ENCODE data around the gene RUFY1. TPM values are rescaled to one million over a fixed set of nuclear protein-coding genes. Genes with fewer than 3 reads are reported as not detected.
A peak's percentile ranks its signal among the peaks of the same experiment; 100 is the strongest.
"Not testable (repeated sequence)": the region's sequence is repeated elsewhere in the genome, so short reads cannot be mapped to it uniquely, and the experiment has no call there.

RUFY1 gene
- total and polyA plus RNA-seq, 10 of the 15 experiments (the other 5 are each of a cell fraction or from before 2014, with no cell fraction given), result 5.7 to 36.3 (median 24.5) TPM

DNA sequence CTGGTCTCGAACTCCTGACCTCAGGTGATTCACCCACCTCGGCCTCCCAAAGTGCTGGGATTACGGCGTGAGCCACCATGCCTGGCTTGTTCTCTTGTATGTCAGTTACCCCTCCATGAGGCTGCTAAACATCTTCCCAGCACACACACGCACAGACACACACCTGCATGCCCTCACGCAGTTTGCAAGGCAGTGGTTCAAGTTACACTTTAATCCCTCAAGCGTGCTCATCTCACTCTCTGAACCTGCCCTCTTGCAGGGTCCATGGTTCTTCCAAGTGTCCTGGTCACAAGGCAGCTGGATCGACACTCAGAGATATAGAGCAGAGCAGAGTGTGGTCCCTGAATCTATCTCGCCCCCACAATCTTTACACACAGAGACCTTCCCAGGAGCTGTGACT, 34.1 kb upstream of the RUFY1 start:
- no peaks in the 10 kb centered on the region for H3K9me3 ChIP-seq (replicated peaks; ENCODE audit: control insufficient read depth, insufficient read depth, low read length)
- ChIA-PET SMC1A (ENCODE audit: uncharacterized antibody, unreplicated experiment) (no interaction called here), RAD21 (ENCODE audit: unreplicated experiment) (no interaction called here), CTCF (no interaction called here), POLR2A (no interaction called here)
- intact Hi-C loops (cut with micrococcal nuclease; ENCODE audit: unreplicated experiment), result no loop called here
- BruUV-seq (replicated peaks), result no TSS peak
- no peak overlapping the region for H3K27ac ChIP-seq (ENCODE audit: control insufficient read depth, insufficient read depth)
- 64% methylated on average over 9 of the region's 9 CpGs for WGBS (ENCODE audit: insufficient coverage, insufficient replicate concordance, low lambda C conversion rate, missing lambda C conversion rate)
- no peak overlapping the region for H3K4me2 ChIP-seq (ENCODE audit: control insufficient read depth, insufficient read depth)
- H3K9ac ChIP-seq (ENCODE audit: control insufficient read depth, insufficient read depth, low read length), result no peak overlapping the region
- ATAC-seq, result no peak
- no peak for FAIRE-seq
- TF ChIP-seq SIN3A (IDR thresholded peaks at IDR 0.05; ENCODE audit: low read depth, low read length) (no peak), CBFB (IDR thresholded peaks at IDR 0.05; ENCODE audit: low read depth) (no peak), YBX1 (IDR thresholded peaks at IDR 0.05) (no peak)
- TF ChIP-seq, protein P1, sequence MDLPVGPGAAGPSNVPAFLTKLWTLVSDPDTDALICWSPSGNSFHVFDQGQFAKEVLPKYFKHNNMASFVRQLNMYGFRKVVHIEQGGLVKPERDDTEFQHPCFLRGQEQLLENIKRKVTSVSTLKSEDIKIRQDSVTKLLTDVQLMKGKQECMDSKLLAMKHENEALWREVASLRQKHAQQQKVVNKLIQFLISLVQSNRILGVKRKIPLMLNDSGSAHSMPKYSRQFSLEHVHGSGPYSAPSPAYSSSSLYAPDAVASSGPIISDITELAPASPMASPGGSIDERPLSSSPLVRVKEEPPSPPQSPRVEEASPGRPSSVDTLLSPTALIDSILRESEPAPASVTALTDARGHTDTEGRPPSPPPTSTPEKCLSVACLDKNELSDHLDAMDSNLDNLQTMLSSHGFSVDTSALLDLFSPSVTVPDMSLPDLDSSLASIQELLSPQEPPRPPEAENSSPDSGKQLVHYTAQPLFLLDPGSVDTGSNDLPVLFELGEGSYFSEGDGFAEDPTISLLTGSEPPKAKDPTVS (IDR thresholded peaks at IDR 0.05; ENCODE audit: low read depth, low read length), result no peak
- TF ChIP-seq, protein P2, sequence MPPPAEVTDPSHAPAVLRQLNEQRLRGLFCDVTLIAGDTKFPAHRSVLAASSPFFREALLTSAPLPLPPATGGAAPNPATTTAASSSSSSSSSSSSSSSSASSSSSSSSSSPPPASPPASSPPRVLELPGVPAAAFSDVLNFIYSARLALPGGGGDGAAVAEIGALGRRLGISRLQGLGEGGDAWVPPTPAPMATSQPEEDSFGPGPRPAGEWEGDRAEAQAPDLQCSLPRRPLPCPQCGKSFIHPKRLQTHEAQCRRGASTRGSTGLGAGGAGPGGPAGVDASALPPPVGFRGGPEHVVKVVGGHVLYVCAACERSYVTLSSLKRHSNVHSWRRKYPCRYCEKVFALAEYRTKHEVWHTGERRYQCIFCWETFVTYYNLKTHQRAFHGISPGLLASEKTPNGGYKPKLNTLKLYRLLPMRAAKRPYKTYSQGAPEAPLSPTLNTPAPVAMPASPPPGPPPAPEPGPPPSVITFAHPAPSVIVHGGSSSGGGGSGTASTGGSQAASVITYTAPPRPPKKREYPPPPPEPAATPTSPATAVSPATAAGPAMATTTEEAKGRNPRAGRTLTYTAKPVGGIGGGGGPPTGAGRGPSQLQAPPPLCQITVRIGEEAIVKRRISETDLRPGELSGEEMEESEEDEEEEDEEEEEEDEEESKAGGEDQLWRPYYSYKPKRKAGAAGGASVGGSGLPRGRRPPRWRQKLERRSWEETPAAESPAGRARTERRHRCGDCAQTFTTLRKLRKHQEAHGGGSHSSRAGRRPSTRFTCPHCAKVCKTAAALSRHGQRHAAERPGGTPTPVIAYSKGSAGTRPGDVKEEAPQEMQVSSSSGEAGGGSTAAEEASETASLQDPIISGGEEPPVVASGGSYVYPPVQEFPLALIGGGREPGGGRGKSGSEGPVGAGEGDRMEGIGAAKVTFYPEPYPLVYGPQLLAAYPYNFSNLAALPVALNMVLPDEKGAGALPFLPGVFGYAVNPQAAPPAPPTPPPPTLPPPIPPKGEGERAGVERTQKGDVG (CRISPR knock-in tag; IDR thresholded peaks at IDR 0.05), result no peak
- H4K20me1 ChIP-seq (ENCODE audit: control insufficient read depth, insufficient read depth), result no peaks in the 10 kb centered on the region
- H3K36me3 ChIP-seq (ENCODE audit: control insufficient read depth in 2 of 2, insufficient read depth in 2 of 2, low read length in 1 of 2), result no peaks in the 10 kb centered on the region
- H2AFZ ChIP-seq (ENCODE audit: control insufficient read depth, low read depth, low read length), result no peak overlapping the region
- no peak overlapping the region for H3K4me3 ChIP-seq
- DNase-seq (ENCODE audit: low read depth, low spot score), result no peak
- H3K79me2 ChIP-seq (ENCODE audit: control insufficient read depth, insufficient read depth, low read length), result no peaks in the 10 kb centered on the region
- H3K27me3 ChIP-seq (replicated peaks in 1 of 2; ENCODE audit: control insufficient read depth in 2 of 2, insufficient read depth in 2 of 2, low read length in 1 of 2), result no peaks in the 10 kb centered on the region
- H3K4me1 ChIP-seq (ENCODE audit: control insufficient read depth, insufficient read depth, low read length), result no peaks in the 10 kb centered on the region
- in situ Hi-C loops (cut with MboI), result loop anchor here (5.0 kb wide), 1 partner anchor 1569 kb away; no protein-coding TSS in a partner anchor

DNA sequence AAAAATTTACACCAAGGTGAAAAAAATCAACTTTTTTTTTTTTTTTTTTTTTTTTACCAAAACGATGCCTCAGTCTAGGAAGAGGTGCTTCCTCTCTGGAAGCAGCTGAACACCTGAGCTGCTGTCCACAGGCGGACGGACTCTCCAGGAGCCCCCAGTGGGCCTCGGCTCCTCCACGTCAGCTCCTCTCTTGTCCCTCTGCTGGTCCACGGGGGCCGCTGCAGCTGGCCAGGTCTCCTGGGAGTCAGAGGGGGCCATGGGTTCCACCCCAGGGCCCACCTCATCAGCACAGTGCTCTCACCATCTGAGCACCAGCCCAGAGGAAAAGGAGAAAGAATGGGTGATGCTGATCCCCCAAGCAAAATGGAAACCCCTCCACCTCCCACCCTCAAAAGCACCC, 32.6 kb upstream of the RUFY1 start:
- ATAC-seq; RAD21 ChIA-PET (ENCODE audit: unreplicated experiment); H3K9me3 ChIP-seq (replicated peaks; ENCODE audit: control insufficient read depth, insufficient read depth, low read length); H3K9ac ChIP-seq (ENCODE audit: control insufficient read depth, insufficient read depth, low read length); H3K4me3 ChIP-seq; H3K36me3 ChIP-seq (ENCODE audit: control insufficient read depth in 2 of 2, insufficient read depth in 2 of 2, low read length in 1 of 2); SMC1A ChIA-PET (ENCODE audit: uncharacterized antibody, unreplicated experiment); H2AFZ ChIP-seq (ENCODE audit: control insufficient read depth, low read depth, low read length); intact Hi-C loops (cut with micrococcal nuclease; ENCODE audit: unreplicated experiment); H4K20me1 ChIP-seq (ENCODE audit: control insufficient read depth, insufficient read depth); H3K4me1 ChIP-seq (ENCODE audit: control insufficient read depth, insufficient read depth, low read length); POLR2A ChIA-PET; CTCF ChIA-PET; FAIRE-seq; H3K27ac ChIP-seq (ENCODE audit: control insufficient read depth, insufficient read depth); H3K79me2 ChIP-seq (ENCODE audit: control insufficient read depth, insufficient read depth, low read length); H3K4me2 ChIP-seq (ENCODE audit: control insufficient read depth, insufficient read depth); H3K27me3 ChIP-seq (replicated peaks in 1 of 2; ENCODE audit: control insufficient read depth in 2 of 2, insufficient read depth in 2 of 2, low read length in 1 of 2); DNase-seq (ENCODE audit: low read depth, low spot score); BruUV-seq (replicated peaks): not testable (repeated sequence)
- in situ Hi-C loops (cut with MboI), result loop anchor here (5.0 kb wide), 1 partner anchor 1570 kb away; no protein-coding TSS in a partner anchor
- WGBS (ENCODE audit: insufficient coverage, insufficient replicate concordance, low lambda C conversion rate, missing lambda C conversion rate), result no CpG with 5 or more reads among the region's 7 CpGs

DNA sequence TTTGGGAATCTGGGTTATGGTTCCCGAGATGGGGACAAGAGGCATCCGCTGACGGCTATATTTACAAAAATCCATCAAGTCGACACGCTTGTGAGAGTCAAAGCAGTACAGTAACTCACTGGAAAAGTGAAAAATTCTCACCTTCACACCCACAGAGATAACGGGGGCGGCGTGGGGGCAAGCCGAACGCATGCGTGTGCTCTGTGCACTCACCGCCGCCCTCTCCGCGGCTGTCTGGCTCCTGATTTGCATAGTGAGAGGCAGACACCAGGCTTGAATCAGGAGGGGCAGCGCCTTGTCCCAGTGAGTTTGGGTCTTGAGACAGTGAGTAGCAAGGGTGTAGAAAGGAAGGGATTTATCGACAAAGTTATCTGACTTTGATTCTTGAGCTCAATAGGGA, 32.0 kb upstream of the RUFY1 start:
- peak; percentile 75 for FAIRE-seq
- ATAC-seq, result peak; percentile 71
- H2AFZ ChIP-seq (ENCODE audit: control insufficient read depth, low read depth, low read length); POLR2A ChIA-PET; H3K4me1 ChIP-seq (ENCODE audit: control insufficient read depth, insufficient read depth, low read length); RAD21 ChIA-PET (ENCODE audit: unreplicated experiment); H3K4me3 ChIP-seq; H3K27me3 ChIP-seq (replicated peaks in 1 of 2; ENCODE audit: control insufficient read depth in 2 of 2, insufficient read depth in 2 of 2, low read length in 1 of 2); H4K20me1 ChIP-seq (ENCODE audit: control insufficient read depth, insufficient read depth); H3K9ac ChIP-seq (ENCODE audit: control insufficient read depth, insufficient read depth, low read length); H3K4me2 ChIP-seq (ENCODE audit: control insufficient read depth, insufficient read depth); SMC1A ChIA-PET (ENCODE audit: uncharacterized antibody, unreplicated experiment); DNase-seq (ENCODE audit: low read depth, low spot score); H3K79me2 ChIP-seq (ENCODE audit: control insufficient read depth, insufficient read depth, low read length); BruUV-seq (replicated peaks); H3K27ac ChIP-seq (ENCODE audit: control insufficient read depth, insufficient read depth); CTCF ChIA-PET; H3K36me3 ChIP-seq (ENCODE audit: control insufficient read depth in 2 of 2, insufficient read depth in 2 of 2, low read length in 1 of 2); intact Hi-C loops (cut with micrococcal nuclease; ENCODE audit: unreplicated experiment); H3K9me3 ChIP-seq (replicated peaks; ENCODE audit: control insufficient read depth, insufficient read depth, low read length): not testable (repeated sequence)
- in situ Hi-C loops (cut with MboI), result loop anchor here (5.0 kb wide), 1 partner anchor 1571 kb away; no protein-coding TSS in a partner anchor
- 37% methylated on average over 11 of the region's 17 CpGs for WGBS (ENCODE audit: insufficient coverage, insufficient replicate concordance, low lambda C conversion rate, missing lambda C conversion rate)

Measured in GM12878 (cell line).